ENCODE results near the gene SYVN1.
"Not testable (repeated sequence)": the region's sequence is repeated elsewhere in the genome, so short reads cannot be mapped to it uniquely, and the experiment has no call there.

SYVN1 gene

DNA sequence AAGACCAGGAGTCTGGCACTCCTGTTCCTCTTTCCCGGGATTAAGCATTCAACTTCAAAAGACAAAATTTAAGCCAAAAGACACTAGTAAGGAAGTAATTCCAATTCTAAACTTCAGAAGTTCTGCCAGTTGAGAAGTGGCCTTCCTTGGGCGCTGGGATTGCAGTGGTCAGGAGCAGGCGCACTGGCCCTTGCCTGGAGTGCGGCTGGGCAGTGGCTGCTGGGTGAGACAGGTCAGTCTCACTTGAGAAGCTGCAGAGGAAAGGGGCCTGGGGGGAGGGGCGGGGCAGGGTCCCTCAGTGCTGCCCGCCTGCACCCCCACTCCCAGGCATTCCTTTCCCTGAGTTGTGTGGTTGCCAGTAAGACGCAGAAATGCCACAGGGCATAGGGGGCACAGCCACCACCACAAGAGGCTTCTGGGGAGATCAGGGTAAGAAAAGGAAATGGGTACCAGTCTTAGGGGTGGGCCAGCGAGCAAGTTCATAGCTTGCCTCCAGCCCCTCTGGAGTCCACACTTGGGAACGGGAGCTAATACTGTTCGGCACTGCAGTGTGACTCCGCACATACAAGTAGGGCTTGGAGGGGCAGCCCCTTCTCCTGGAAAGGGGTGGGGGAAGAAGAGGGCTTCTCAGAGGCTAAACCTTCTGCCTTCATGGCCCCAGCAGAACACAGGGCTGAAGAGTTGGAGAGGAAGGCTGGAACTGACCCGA is 6.7 kb downstream of the SYVN1 start:
- no peak for DNase-seq (ENCODE audit: low spot score)

GRCh38 chr11:65126624-65127274 is 7.6 kb downstream of the SYVN1 start:
- no peak for DNase-seq (ENCODE audit: low spot score)

DNA sequence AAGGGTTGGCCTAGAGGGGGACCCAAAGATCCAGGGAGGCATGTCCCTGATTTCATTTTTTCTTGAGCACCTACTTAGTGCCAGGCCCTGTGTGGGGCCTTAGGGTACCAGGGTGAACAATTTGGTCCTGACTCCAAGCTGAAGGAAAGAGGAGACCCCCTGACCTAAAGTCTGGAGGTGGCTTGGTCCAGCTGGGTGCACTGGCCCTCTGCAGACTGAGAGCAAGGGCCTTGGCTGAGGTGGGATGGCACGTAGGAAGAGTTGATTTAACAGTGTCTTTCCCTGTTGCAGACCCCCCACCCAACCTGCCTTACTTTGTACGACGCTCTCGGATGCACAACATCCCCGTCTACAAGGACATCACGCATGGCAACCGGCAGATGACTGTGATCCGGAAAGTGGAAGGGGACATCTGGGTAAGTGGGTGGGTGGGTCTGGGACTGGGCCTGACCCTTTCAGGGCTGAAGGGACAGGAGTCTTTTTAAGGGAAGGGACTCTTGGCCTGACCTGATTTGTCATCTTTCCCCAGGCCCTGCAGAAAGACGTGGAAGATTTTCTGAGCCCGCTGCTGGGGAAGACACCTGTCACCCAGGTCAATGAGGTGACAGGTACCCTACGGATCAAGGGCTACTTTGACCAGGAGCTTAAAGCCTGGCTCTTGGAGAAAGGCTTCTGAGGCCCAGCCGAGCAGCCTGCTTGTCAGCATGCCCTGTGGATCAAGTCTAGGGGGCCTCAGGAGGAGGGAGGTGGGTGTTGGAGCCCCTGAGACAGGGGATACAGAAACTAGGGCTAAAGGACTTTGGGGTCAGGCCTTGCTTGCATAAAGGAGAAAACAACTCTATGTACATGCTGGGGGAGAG is 8.9 kb downstream of the SYVN1 start:
- no peak for DNase-seq (ENCODE audit: low spot score)

GRCh38 chr11:65124480-65125196 is 9.7 kb downstream of the SYVN1 start:
- DNase-seq (ENCODE audit: low spot score), result no peak

GRCh38 chr11:65121865-65122696 is 12.2 kb downstream of the SYVN1 start, which contains the start of the genes FAU and MRPL49:
FAU (minus strand) TSS chr11:65122134; CDS start chr11:65121813, 321 bp downstream.
MRPL49 (plus strand) TSS chr11:65122321; CDS start chr11:65122347, 26 bp downstream.
- DNase-seq (ENCODE audit: low spot score), result peak; percentile 98

DNA sequence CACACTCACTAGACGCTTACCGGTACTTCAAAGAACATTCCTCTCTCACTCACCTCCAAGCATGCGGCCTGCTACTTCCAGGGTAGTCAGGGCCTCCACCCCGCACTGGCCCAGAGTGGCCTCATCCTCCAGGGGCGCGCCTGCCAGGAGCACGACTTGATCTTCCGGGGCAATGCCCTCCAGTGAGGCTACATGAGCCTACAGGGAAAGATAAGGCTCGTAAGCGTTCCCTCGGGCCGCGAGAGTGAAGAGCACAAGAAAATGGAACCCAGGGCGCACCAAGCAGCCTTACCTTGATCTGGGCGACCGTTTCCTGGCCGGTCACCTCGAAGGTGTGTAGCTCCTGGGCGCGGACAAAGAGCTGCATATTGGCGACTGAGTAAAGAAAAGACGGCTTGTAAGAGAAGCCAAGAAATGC is 12.9 kb downstream of the SYVN1 start:
- DNase-seq (ENCODE audit: low spot score), result no peak

- DNase-seq (ENCODE audit: low spot score), result no peak
Observed at GRCh38 chr11:65120831-65121230, 13.5 kb downstream of the SYVN1 start.

DNA sequence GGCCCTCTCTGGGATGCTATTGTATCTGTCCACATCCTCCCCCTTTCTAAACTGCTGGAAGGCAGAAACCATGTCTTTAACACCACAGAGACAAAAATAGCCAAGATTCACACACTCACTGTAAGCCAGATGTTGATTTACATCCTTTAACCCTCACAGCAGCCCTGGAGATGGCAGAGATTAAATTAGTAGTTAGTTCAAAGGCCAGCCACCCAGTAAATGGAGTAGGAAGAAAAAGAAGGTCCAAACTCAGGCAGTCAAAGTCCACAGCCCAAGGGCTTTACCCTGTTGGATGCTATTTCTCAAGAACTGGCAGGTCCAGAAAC is 14.7 kb downstream of the SYVN1 start:
- DNase-seq (ENCODE audit: low spot score), result no peak

GRCh38 chr11:65118891-65119669 is 15.2 kb downstream of the SYVN1 start:
- not testable (repeated sequence) for DNase-seq (ENCODE audit: low spot score)

- DNase-seq (ENCODE audit: low spot score), result no peak
Observed at GRCh38 chr11:65118097-65118837, 16.1 kb downstream of the SYVN1 start.

DNA sequence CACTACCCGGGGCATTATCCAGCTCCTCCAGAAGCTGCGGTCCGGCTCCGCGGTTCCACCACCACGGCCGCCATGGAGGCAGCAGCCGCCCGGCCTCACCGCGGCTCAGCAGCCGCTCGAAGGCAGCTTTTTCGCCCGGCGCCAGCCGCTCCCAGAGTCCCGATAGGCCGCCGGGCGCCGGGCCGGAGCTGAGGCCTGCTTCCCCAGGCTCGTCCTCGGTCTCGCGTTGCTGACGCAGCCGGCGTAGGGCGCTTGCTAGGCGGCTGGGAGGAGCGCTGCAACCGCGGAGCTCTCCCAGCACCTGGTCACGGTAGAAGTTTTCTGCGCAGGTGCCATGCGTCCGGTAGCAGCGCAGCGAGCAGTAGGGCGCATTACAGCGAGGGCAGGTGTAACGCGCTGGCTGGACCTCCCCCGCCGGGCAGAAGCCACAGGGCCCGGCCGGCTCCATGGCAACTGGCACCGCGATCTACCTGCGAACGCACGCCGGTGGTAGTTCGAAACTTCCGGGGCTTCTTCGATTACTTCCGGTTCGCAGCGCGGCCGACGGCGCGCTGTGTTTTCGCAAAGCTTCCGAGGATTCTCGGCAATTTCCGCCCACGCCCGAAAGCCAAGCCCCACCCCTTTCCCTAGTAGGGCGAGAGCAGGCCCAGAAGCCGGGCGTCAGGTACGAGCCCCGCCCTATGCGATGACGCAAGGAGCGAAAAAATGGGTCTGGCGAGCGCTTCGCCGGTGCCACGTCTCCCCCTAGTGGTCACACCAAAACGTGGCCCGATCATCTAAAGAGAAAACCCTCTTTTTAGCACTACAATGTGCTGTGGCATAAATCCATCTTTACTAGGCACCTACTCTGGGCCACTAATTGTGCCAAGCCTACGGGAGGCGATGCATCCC is 16.9 kb downstream of the SYVN1 start, which contains the start of gene ZNHIT2:
ZNHIT2 (minus strand) TSS at position 496 of the 891 bp plus-strand sequence; CDS start at position 448, 48 bp downstream.
- DNase-seq (ENCODE audit: low spot score), result peak; percentile 100

DNA sequence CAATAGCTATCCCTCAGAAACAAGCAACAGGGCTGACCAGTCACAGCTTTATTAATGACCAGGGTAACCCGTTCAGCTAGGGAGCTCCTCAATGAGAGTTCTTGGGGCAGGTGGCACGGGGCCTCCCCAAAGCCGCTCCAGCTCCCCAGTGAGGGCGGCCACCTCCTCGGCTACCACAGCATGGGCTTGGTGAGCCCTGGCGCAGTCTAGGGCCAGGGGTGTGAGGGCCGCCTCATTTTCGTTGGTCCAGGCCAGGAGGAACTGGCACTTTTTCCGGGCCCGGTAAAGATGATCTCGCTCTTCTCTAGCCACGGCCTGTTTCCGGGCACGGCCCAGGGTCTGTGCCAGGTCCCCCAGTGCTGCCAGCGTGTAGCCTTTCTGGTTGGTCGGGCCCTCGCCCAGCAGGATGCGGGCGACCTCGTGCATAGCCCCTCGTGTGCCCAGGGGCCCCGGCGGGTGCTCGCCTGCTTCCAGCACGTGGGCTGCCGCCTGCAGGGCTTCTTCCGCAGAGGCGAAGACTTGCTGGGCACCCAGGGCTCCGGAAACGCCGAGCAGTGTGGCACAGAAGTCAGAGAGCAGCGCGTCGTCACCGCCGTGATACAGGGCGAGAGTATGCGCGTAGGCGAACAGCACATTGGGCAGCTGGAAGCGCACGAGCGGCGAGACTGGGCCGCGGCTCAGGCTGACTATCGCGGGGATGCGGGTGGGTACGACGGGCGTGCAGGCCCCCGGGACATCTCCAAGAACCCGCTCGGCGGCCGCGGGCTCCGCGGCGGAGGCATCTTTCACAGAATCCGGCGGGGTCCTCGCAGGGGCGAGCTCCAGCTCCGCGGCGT is 17.7 kb downstream of the SYVN1 start:
- peak; percentile 50 for DNase-seq (ENCODE audit: low spot score)

GRCh38 chr11:65115361-65116082 is 18.8 kb downstream of the SYVN1 start:
- no peak for DNase-seq (ENCODE audit: low spot score)

GRCh38 chr11:65114538-65115171 is 19.7 kb downstream of the SYVN1 start:
- DNase-seq (ENCODE audit: low spot score), result no peak

DNA sequence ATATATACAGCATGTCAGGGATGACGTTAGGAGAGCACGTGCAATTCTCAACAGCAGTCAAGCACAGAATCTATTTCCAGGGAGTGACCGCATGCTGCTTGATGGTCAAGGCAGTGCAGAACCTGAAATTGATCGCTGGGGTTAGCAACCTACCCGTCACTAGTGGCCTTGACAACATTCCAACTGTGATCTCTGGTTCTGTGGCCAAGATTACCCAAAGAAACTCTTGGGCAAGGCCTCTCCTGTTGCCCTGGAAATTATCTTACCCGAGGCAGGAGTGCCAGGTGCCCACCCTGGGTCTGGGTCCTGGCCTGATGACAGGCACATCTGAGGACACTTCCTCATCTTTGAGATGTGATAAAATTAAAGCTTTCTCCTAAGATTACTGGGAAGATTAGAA is 20.5 kb downstream of the SYVN1 start:
- no peak for DNase-seq (ENCODE audit: low spot score)

GRCh38 chr11:65113361-65113756 is 21.0 kb downstream of the SYVN1 start:
- DNase-seq (ENCODE audit: low spot score), result no peak
